ENCODE results near the gene TBCC. TPM values are rescaled to one million over a fixed set of nuclear protein-coding genes. Genes with fewer than 3 reads are reported as not detected.

Gene TBCC
- total RNA-seq, 2 experiments from 2014 or later, result 78.0 to 136 TPM

DNA sequence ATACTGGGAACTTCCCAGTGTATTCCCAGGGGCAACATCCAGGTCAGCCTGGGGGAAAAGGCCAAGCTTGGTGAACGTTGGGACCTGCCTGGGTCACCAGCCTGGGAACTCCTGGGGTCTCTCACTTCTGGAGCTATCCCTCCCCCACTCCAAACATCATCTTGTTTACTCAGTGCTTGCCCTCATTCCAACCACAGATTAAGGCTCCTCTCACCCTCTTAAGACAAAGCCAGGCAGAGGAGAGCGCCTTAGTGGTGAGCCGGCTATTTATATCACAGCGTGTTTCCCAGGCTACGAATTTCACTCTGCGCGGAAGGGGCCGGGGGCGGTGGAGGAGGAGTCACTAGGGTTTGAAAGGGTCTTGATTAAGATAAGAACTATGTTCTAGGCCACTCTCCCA is 35.6 kb downstream of the TBCC start:
- no peak for DNase-seq (ENCODE audit: low spot score)
- ChIA-PET CTCF (ENCODE audit: unreplicated experiment) (no interaction called here), POLR2A (no interaction called here)
- Histone ChIP-seq H2AFZ (ENCODE audit: low read length) (no peak overlapping the region), H3K9me3 (ENCODE audit: low read length) (no peaks in the 10 kb centered on the region), H3K4me3 (ENCODE audit: low read depth, low read length, poor library complexity, severe bottlenecking) (no peak overlapping the region), H4K20me1 (ENCODE audit: insufficient read depth, low read length) (no peaks in the 10 kb centered on the region), H3K36me3 (ENCODE audit: insufficient read depth, low read length) (no peaks in the 10 kb centered on the region), H3K9me2 (ENCODE audit: insufficient read depth, low read length) (no peaks in the 10 kb centered on the region), H3K4me1 (ENCODE audit: insufficient read depth, low read length, poor library complexity, severe bottlenecking) (no peaks in the 10 kb centered on the region), H3K27ac (ENCODE audit: low read depth, low read length, poor library complexity, severe bottlenecking) (no peak overlapping the region), H3K79me2 (ENCODE audit: insufficient read depth, low read depth, low read length) (no peaks in the 10 kb centered on the region), H3K4me2 (ENCODE audit: low read length) (no peak overlapping the region)
- TF ChIP-seq EZH2phosphoT487 (IDR thresholded peaks at IDR 0.05; ENCODE audit: borderline replicate concordance, low read depth, low read length), result no peak
- TF ChIP-seq, protein P1, sequence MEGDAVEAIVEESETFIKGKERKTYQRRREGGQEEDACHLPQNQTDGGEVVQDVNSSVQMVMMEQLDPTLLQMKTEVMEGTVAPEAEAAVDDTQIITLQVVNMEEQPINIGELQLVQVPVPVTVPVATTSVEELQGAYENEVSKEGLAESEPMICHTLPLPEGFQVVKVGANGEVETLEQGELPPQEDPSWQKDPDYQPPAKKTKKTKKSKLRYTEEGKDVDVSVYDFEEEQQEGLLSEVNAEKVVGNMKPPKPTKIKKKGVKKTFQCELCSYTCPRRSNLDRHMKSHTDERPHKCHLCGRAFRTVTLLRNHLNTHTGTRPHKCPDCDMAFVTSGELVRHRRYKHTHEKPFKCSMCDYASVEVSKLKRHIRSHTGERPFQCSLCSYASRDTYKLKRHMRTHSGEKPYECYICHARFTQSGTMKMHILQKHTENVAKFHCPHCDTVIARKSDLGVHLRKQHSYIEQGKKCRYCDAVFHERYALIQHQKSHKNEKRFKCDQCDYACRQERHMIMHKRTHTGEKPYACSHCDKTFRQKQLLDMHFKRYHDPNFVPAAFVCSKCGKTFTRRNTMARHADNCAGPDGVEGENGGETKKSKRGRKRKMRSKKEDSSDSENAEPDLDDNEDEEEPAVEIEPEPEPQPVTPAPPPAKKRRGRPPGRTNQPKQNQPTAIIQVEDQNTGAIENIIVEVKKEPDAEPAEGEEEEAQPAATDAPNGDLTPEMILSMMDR (conservative IDR thresholded peaks at IDR 0.05; ENCODE audit: low read length), result no peak
- intact Hi-C loops (cut with micrococcal nuclease; ENCODE audit: unreplicated experiment), result no loop called here
- BruUV-seq (replicated peaks), result no TSS peak

DNA sequence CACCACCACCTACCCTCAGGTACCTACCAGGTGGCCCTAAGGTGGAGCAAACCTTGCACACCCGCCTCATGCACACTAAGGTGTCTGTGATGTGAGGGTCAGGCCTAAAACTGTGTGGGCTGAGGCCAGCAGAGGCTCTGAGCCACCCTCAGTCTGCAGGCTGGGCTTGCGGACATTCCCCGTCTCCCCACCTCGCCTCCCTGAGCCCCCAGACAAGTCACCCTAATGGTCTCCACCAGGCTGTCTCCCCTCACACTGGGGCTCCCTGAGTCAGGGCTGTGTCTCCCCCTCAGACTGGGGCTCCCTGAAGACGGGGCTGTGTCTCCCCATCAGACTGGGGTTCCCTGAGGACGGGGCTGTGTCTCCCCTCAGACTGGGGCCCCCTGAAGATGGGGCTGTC is 36.0 kb downstream of the TBCC start:
- intact Hi-C loops (cut with micrococcal nuclease; ENCODE audit: unreplicated experiment), result no loop called here
- Histone ChIP-seq H3K4me2 (ENCODE audit: low read length) (no peak overlapping the region), H3K4me1 (ENCODE audit: insufficient read depth, low read length, poor library complexity, severe bottlenecking) (no peaks in the 10 kb centered on the region), H3K27ac (ENCODE audit: low read depth, low read length, poor library complexity, severe bottlenecking) (no peak overlapping the region), H3K9me3 (ENCODE audit: low read length) (no peaks in the 10 kb centered on the region), H3K36me3 (ENCODE audit: insufficient read depth, low read length) (no peaks in the 10 kb centered on the region), H3K79me2 (ENCODE audit: insufficient read depth, low read depth, low read length) (no peaks in the 10 kb centered on the region), H4K20me1 (ENCODE audit: insufficient read depth, low read length) (no peaks in the 10 kb centered on the region), H3K4me3 (ENCODE audit: low read depth, low read length, poor library complexity, severe bottlenecking) (no peak overlapping the region), H3K9me2 (ENCODE audit: insufficient read depth, low read length) (no peaks in the 10 kb centered on the region), H2AFZ (ENCODE audit: low read length) (no peak overlapping the region)
- CTCF ChIA-PET (ENCODE audit: unreplicated experiment), result no interaction called here
- POLR2A ChIA-PET, result interaction anchor here (0.7 kb wide), 1 partner anchor 21 kb away, joined by 3 read pairs; no protein-coding TSS in a partner anchor
- TF ChIP-seq EZH2phosphoT487 (IDR thresholded peaks at IDR 0.05; ENCODE audit: borderline replicate concordance, low read depth, low read length), result no peak
- TF ChIP-seq, protein P1 (conservative IDR thresholded peaks at IDR 0.05; ENCODE audit: low read length), result no peak
- no TSS peak for BruUV-seq (replicated peaks)
- DNase-seq (ENCODE audit: low spot score), result no peak

DNA sequence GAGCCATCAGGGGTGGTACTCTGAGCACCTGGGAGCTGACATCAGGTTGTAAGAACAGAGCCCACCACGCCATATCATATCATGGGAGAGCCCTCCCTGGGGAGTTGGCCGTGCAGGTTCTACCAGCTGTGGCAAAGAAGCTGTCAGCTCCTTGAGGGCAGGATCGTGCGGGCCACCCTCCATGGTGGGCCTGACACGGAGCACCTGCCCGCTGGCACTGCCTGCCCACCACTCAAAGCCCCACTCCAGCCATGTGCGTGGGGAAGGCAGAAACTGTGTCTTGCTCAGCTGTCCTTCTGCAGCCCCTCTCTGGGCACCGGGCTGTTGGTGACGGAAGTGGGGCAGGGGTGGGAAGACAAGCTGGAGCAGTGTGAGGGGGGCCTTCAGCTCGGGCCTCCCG is 37.8 kb downstream of the TBCC start:
- H2AFZ ChIP-seq (ENCODE audit: low read length), result no peak overlapping the region
- H3K4me2 ChIP-seq (ENCODE audit: low read length), result no peak overlapping the region
- intact Hi-C loops (cut with micrococcal nuclease; ENCODE audit: unreplicated experiment), result no loop called here
- no TSS peak for BruUV-seq (replicated peaks)
- H3K4me1 ChIP-seq (ENCODE audit: insufficient read depth, low read length, poor library complexity, severe bottlenecking), result no peaks in the 10 kb centered on the region
- no peaks in the 10 kb centered on the region for H3K36me3 ChIP-seq (ENCODE audit: insufficient read depth, low read length)
- no peaks in the 10 kb centered on the region for H3K9me3 ChIP-seq (ENCODE audit: low read length)
- H4K20me1 ChIP-seq (ENCODE audit: insufficient read depth, low read length), result no peaks in the 10 kb centered on the region
- H3K79me2 ChIP-seq (ENCODE audit: insufficient read depth, low read depth, low read length), result no peaks in the 10 kb centered on the region
- no peak overlapping the region for H3K27ac ChIP-seq (ENCODE audit: low read depth, low read length, poor library complexity, severe bottlenecking)
- no peaks in the 10 kb centered on the region for H3K9me2 ChIP-seq (ENCODE audit: insufficient read depth, low read length)
- H3K4me3 ChIP-seq (ENCODE audit: low read depth, low read length, poor library complexity, severe bottlenecking), result no peak overlapping the region
- no peak for DNase-seq (ENCODE audit: low spot score)
- no peak for TF ChIP-seq EZH2phosphoT487 (IDR thresholded peaks at IDR 0.05; ENCODE audit: borderline replicate concordance, low read depth, low read length)
- TF ChIP-seq, protein P1 (conservative IDR thresholded peaks at IDR 0.05; ENCODE audit: low read length), result no peak
- POLR2A ChIA-PET, result interaction anchor here (0.9 kb wide), 1 partner anchor 12 kb away, joined by 3 read pairs; no protein-coding TSS in a partner anchor
- CTCF ChIA-PET (ENCODE audit: unreplicated experiment), result no interaction called here

Measured in OCI-LY7 (cell line).